Measurements from ENCODE around the gene MTSS2. TPM values are rescaled to one million over a fixed set of nuclear protein-coding genes. Genes with fewer than 3 reads are reported as not detected.

The MTSS2 gene
- total RNA-seq, 1 experiment from 2014 or later, result 52.0 TPM

- Histone ChIP-seq H3K9me3 (ENCODE audit: insufficient read depth, low read depth) (no peaks in the 10 kb centered on the region), H4K20me1 (ENCODE audit: insufficient read depth) (no peaks in the 10 kb centered on the region), H3F3A (ENCODE audit: insufficient read depth, low read depth) (peaks cover 22% of the 10 kb centered on the region), H3K27ac (peak overlapping the region; percentile 60), H3K4me3 (peak overlapping the region; percentile 25; the same call in 1 of the 2 replicates), H3K4me1 (replicated peaks; ENCODE audit: insufficient read depth) (peaks cover 25% of the 10 kb centered on the region), H3K4me2 (peak overlapping the region; percentile 66), H3K36me3 (ENCODE audit: low read depth) (no peaks in the 10 kb centered on the region), H3K79me2 (ENCODE audit: low read depth) (0 out of 2 replicates have a peak, but pooled peaks cover 8% of the 10 kb centered on the region), H2AFZ (no peak overlapping the region), H3K9me2 (ENCODE audit: insufficient read depth) (no peaks in the 10 kb centered on the region), H3K27me3 (ENCODE audit: insufficient read depth, low read depth) (no peaks in the 10 kb centered on the region)
- ChIA-PET POLR2A (ENCODE audit: unreplicated experiment) (interaction anchor here (0.5 to 0.7 kb wide), 4 partner anchors 19 to 1178 kb away, joined by 3 to 10 read pairs (median 5); no protein-coding TSS in a partner anchor), CTCF (interaction anchor here (0.6 kb wide), 1 partner anchor 10 kb away, joined by 5 read pairs; no protein-coding TSS in a partner anchor)
- no peak for TF ChIP-seq CTCF (conservative IDR thresholded peaks at IDR 0.05)
- no peak for TF ChIP-seq EZH2 (IDR thresholded peaks at IDR 0.05; ENCODE audit: low read depth)
- intact Hi-C loops (cut with micrococcal nuclease; ENCODE audit: unreplicated experiment), result loop anchor here (1.0 kb wide), 1 partner anchor 10 kb away; no protein-coding TSS in a partner anchor
- BruUV-seq (replicated peaks), result no TSS peak
- DNase-seq, result peak; percentile 89 to 91
These were observed 21.2 kb upstream of the MTSS2 start for GRCh38 chr16:70706948-70707465.

DNA sequence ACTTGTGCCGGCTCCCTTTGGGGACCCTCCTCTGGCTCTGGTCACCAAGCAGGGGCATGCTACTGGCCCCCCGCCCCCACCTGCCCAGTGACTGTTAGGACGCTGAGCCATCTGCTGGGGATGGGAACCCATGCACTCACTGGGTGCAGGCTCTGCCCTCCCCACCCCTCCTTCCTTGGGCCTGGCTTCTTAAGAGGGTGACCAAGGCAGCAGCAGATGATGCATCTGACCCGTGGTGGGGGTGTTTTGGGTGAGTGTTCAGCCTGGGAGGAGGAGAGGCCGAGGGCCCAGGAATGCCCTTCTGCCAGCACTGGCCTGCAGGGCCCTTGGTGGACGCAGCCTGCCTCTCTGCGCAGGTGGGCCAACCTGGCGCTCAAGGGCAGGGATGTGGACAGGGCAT lies 19.2 kb upstream of the MTSS2 start:
- no peak overlapping the region for H3K4me2 ChIP-seq
- H3K9me3 ChIP-seq (ENCODE audit: insufficient read depth, low read depth), result no peaks in the 10 kb centered on the region
- H3F3A ChIP-seq (ENCODE audit: insufficient read depth, low read depth), result peaks cover 22% of the 10 kb centered on the region
- peaks cover 25% of the 10 kb centered on the region for H3K4me1 ChIP-seq (replicated peaks; ENCODE audit: insufficient read depth)
- no peaks in the 10 kb centered on the region for H3K36me3 ChIP-seq (ENCODE audit: low read depth)
- H3K79me2 ChIP-seq (ENCODE audit: low read depth), result 0 out of 2 replicates have a peak, but pooled peaks cover 8% of the 10 kb centered on the region
- ChIA-PET CTCF (no interaction called here), POLR2A (ENCODE audit: unreplicated experiment) (no interaction called here)
- no peak for DNase-seq
- no peak overlapping the region for H2AFZ ChIP-seq
- TF ChIP-seq CTCF (conservative IDR thresholded peaks at IDR 0.05) (no peak), EZH2 (IDR thresholded peaks at IDR 0.05; ENCODE audit: low read depth) (no peak)
- BruUV-seq (replicated peaks), result no TSS peak
- H3K27me3 ChIP-seq (ENCODE audit: insufficient read depth, low read depth), result no peaks in the 10 kb centered on the region
- H3K27ac ChIP-seq, result no peak overlapping the region
- no peaks in the 10 kb centered on the region for H3K9me2 ChIP-seq (ENCODE audit: insufficient read depth)
- H3K4me3 ChIP-seq, result no peak overlapping the region
- intact Hi-C loops (cut with micrococcal nuclease; ENCODE audit: unreplicated experiment), result no loop called here
- no peaks in the 10 kb centered on the region for H4K20me1 ChIP-seq (ENCODE audit: insufficient read depth)

DNA sequence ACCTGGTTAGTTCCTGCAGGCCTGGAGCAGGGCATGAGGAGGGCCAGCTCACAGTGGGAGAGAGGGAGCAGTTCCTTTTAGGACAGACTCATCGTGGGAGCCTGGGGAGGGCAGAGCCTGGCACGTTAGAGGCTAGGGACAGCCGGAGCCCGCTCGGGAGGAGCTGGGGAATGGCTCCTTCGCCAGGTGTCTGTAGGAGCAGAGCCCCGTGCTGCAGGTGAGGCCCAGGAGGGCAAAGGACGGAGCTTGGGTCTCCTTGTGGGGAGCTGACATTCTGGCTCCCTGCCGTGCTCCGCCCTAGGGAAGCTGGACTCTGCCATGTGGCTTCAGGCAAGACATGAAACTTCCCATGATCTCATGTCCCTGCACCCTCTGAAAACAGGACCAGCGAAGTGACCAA lies 18.7 kb upstream of the MTSS2 start:
- Histone ChIP-seq H2AFZ (no peak overlapping the region), H4K20me1 (ENCODE audit: insufficient read depth) (no peaks in the 10 kb centered on the region), H3K27ac (no peak overlapping the region), H3K36me3 (ENCODE audit: low read depth) (no peaks in the 10 kb centered on the region), H3K9me2 (ENCODE audit: insufficient read depth) (no peaks in the 10 kb centered on the region), H3K4me1 (replicated peaks; ENCODE audit: insufficient read depth) (peaks cover 25% of the 10 kb centered on the region), H3K27me3 (ENCODE audit: insufficient read depth, low read depth) (no peaks in the 10 kb centered on the region), H3K4me2 (no peak overlapping the region), H3F3A (ENCODE audit: insufficient read depth, low read depth) (peaks cover 22% of the 10 kb centered on the region), H3K4me3 (no peak overlapping the region), H3K79me2 (ENCODE audit: low read depth) (0 out of 2 replicates have a peak, but pooled peaks cover 8% of the 10 kb centered on the region), H3K9me3 (ENCODE audit: insufficient read depth, low read depth) (no peaks in the 10 kb centered on the region)
- TF ChIP-seq CTCF (conservative IDR thresholded peaks at IDR 0.05) (no peak), EZH2 (IDR thresholded peaks at IDR 0.05; ENCODE audit: low read depth) (no peak)
- no peak for DNase-seq
- intact Hi-C loops (cut with micrococcal nuclease; ENCODE audit: unreplicated experiment), result no loop called here
- ChIA-PET CTCF (no interaction called here), POLR2A (ENCODE audit: unreplicated experiment) (no interaction called here)
- no TSS peak for BruUV-seq (replicated peaks)

Data from PC-9 (cell line).